Aorta (tissue), 5 donors: ENCODE measurements around the gene IL17RE. TPM values are rescaled to one million over a fixed set of nuclear protein-coding genes. Genes with fewer than 3 reads are reported as not detected.
A peak's percentile ranks its signal among the peaks of the same experiment; 100 is the strongest.

ENCODE experiments used
- ATAC-seq: fragments of 200-7000 bp; cut with Tn5 transposase; one replicate; pipeline ENCODE4 v1.9.1; 2022; ENCODE audit warnings: moderate library complexity; ENCODE audit not compliant: low FRiP score
- DNase-seq, 2 donors: peaks; one replicate each; pipeline ENCODE4 v3.0.0-alpha.2; 2020
- H3K27ac ChIP-seq, 2 donors: one replicate each; pipeline ENCODE4 v1.5.1; 2013; ENCODE audit warnings: low read length in 2 of 2, mild to moderate bottlenecking in 2 of 2, moderate library complexity in 2 of 2, control low read depth in 1 of 2, inconsistent platforms in 1 of 2, low read depth in 1 of 2
- H3K27me3 ChIP-seq, 2 donors: one replicate each; pipeline ENCODE4 v1.6.1; 2013; ENCODE audit warnings: control low read depth in 1 of 2, low read length in 1 of 2, mild to moderate bottlenecking in 1 of 2, moderate library complexity in 1 of 2; ENCODE audit not compliant: insufficient read depth in 2 of 2, control insufficient read depth in 1 of 2
- H3K36me3 ChIP-seq, 2 donors: one replicate each; pipeline ENCODE4 v1.6.1; 2013; ENCODE audit warnings: control low read depth in 1 of 2, low read length in 1 of 2, mild to moderate bottlenecking in 1 of 2; ENCODE audit not compliant: insufficient read depth in 2 of 2, control insufficient read depth in 1 of 2
- H3K4me1 ChIP-seq, 2 donors: one replicate each; pipeline ENCODE4 v1.6.1; 2013; ENCODE audit warnings: low read length in 2 of 2, control low read depth in 1 of 2, mild to moderate bottlenecking in 1 of 2, moderate library complexity in 1 of 2; ENCODE audit not compliant: insufficient read depth in 2 of 2, control insufficient read depth in 1 of 2
- H3K4me3 ChIP-seq, 2 donors: one replicate each; pipeline ENCODE4 v1.5.1; 2013; ENCODE audit warnings: low read length in 2 of 2, control low read depth in 1 of 2, mild to moderate bottlenecking in 1 of 2
- H3K9me3 ChIP-seq: one replicate; pipeline ENCODE4 v1.6.1; 2013; ENCODE audit warnings: mild to moderate bottlenecking, low read length; ENCODE audit not compliant: control insufficient read depth
- WGBS, 2 donors: extraction: QIAGEN DNeasy Blood & Tissue Kit; methylation state at CpG; one replicate each; pipeline ENCODE4 v1.1.7; 2013; 5-methylcytosine and 5-hydroxymethylcytosine counted together
- intact Hi-C, 2 donors: fragments of 100-400 bp; cut with DNase I; formaldehyde crosslinking; loops; one replicate each; pipeline versions ENCODE4 v1.14.2 to v1.15.0; 2022
- polyA plus RNA-seq, 2 donors: library from polyadenylated mRNA; stranded (reverse); fragments of 200-250 nt; gene quantifications; one replicate each; pipeline ENCODE4 v1.2.3, GENCODE V29; 2013
- total RNA-seq, 2 donors: library from RNA; stranded (reverse); fragmentation: NEBNext Ultra II Directional; extraction: Animal tissue kit (Norgen Biotek cat#: 25700); gene quantifications; one replicate each; pipeline ENCODE4 v1.2.1, GENCODE V29; 2021
- donor health status: healthy with polysubstance abuse.
- donor health status: Bipolar disorder and iron deficiency.
- donor health status: DM: no; HTN: no; CAD: no.
- donor health status: DM: no; HTN: no; CAD: no.
- donor health status: DM: yes; HTN: yes; CAD: no.

IL17RE gene
- total and polyA plus RNA-seq, 4 donors = 7.0 to 14.5 (median 12.3) TPM

DNA sequence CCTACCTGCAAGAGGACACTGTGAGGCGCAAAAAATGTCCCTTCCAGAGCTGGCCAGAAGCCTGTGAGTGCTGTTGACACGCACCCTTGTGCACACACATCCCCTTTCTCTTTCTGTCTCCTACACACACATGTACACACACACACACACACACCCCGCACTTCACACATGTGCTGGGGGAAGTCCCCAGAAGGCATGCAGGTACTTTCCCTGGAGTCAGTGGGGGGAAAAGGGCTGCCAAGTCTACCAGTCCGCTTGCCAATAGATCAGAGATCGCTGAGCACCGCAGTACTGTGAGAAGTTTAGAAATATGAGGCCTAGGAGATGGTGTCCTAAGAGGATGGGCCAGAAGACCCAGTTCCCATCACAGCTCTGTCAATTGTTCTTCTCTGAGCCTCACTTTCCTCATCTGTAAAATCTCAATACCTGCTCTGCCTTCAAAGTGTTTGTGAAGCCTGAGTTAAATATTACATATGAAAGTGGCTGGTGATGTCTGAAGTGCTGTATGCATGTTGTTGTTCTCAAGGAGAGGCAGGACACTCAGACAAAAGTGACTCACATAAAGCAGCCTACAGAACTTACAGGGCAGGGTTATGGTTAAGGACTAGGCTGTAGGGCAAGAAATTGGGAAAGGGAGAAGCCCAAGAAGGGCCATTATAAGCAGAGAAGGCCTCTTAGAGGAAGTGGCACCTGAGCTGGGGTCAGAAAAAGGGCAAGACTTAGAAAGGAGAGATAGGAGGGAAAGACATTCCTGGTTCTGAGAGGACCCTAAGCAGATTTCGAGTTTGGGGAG is 6.8 kb downstream of the IL17RE start:
- WGBS, 2 donors = 89 to 90% methylated on average over 7 of the region's 7 CpGs
- H3K36me3 ChIP-seq = no peaks in the 10 kb centered on the region
- H3K27ac ChIP-seq = no peak overlapping the region
- no peaks in the 10 kb centered on the region for H3K9me3 ChIP-seq
- intact Hi-C loops = no loop called here
- no peaks in the 10 kb centered on the region for H3K4me1 ChIP-seq
- no peaks in the 10 kb centered on the region for H3K27me3 ChIP-seq
- peak; percentile 14 for ATAC-seq
- DNase-seq = peak in 1 of 2 donors; percentile 22
- H3K4me3 ChIP-seq = no peak overlapping the region

- Histone ChIP-seq H3K9me3 (no peaks in the 10 kb centered on the region), H3K36me3 (no peaks in the 10 kb centered on the region), H3K27ac (no peak overlapping the region), H3K4me1 (no peaks in the 10 kb centered on the region), H3K4me3 (no peak overlapping the region), H3K27me3 (no peaks in the 10 kb centered on the region)
- ATAC-seq = no peak
- whole genome bisulfite sequencing, 2 donors = 89 to 92% methylated on average over 8 of the region's 8 CpGs
- intact Hi-C loops = no loop called here
- DNase-seq = peak in 1 of 2 donors; percentile 57
Observed at GRCh38 chr3:9911863-9912262, 9.2 kb downstream of the IL17RE start.

GRCh38 chr3:9912294-9912935 is 9.8 kb downstream of the IL17RE start:
- H3K27me3 ChIP-seq = no peaks in the 10 kb centered on the region
- 88 to 93% methylated on average over 7 of the region's 7 CpGs for WGBS, 2 donors
- H3K4me1 ChIP-seq = no peaks in the 10 kb centered on the region
- intact Hi-C loops = no loop called here
- no peak overlapping the region for H3K27ac ChIP-seq
- no peak for ATAC-seq
- H3K4me3 ChIP-seq = no peak overlapping the region
- DNase-seq = peak in 1 of 2 donors; percentile 27
- no peaks in the 10 kb centered on the region for H3K36me3 ChIP-seq
- no peaks in the 10 kb centered on the region for H3K9me3 ChIP-seq

- no peak for ATAC-seq
Observed at GRCh38 chr3:9913601-9914000, 11.0 kb downstream of the IL17RE start.

GRCh38 chr3:9914011-9914410 is 11.4 kb downstream of the IL17RE start:
- Histone ChIP-seq H3K4me3 (no peak overlapping the region), H3K27me3 (no peaks in the 10 kb centered on the region), H3K36me3 (no peaks in the 10 kb centered on the region), H3K4me1 (no peaks in the 10 kb centered on the region), H3K9me3 (no peaks in the 10 kb centered on the region), H3K27ac (no peak overlapping the region)
- DNase-seq (peak in 1 of 2 donors; percentile 43), ATAC-seq (no peak)
- intact Hi-C loops = loop anchor here in 1 of 2 donors (2.0 kb wide), 1 partner anchor 23 kb away; the partner anchor contains the start of gene JAGN1
- 5 to 7% methylated on average over 1 of the region's 1 CpG for WGBS, 2 donors

More at GRCh38 chr3:9913601-9914000, 11.0 kb downstream of the IL17RE start:
- Histone ChIP-seq H3K4me1 (no peaks in the 10 kb centered on the region), H3K36me3 (no peaks in the 10 kb centered on the region), H3K9me3 (no peaks in the 10 kb centered on the region), H3K27ac (no peak overlapping the region), H3K4me3 (no peak overlapping the region), H3K27me3 (no peaks in the 10 kb centered on the region)
- DNase-seq = peak in 1 of 2 donors; percentile 44
- 36 to 40% methylated on average over 5 of the region's 5 CpGs for WGBS, 2 donors
- intact Hi-C loops = no loop called here

GRCh38 chr3:9914559-9915253 is 12.1 kb downstream of the IL17RE start:
- H3K9me3 ChIP-seq = no peaks in the 10 kb centered on the region
- DNase-seq = peak in 1 of 2 donors; percentile 68
- no peak overlapping the region for H3K27ac ChIP-seq
- no peak for ATAC-seq
- no peaks in the 10 kb centered on the region for H3K27me3 ChIP-seq
- 15 to 23% methylated on average over 15 of the region's 15 CpGs for WGBS, 2 donors
- intact Hi-C loops = loop anchor here (2.0 to 5.0 kb wide), 2 partner anchors 24 to 72 kb away; partner anchors contain the start of genes RPUSD3 (in 2 of the 2) and JAGN1 (in 1 of the 2)
- H3K36me3 ChIP-seq = no peaks in the 10 kb centered on the region
- H3K4me3 ChIP-seq = peak overlapping the region in 1 of 2 donors; percentile 44
- H3K4me1 ChIP-seq = no peaks in the 10 kb centered on the region

GRCh38 chr3:9915254-9916141 is 12.8 kb downstream of the IL17RE start:
- Histone ChIP-seq H3K27ac (peak overlapping the region; percentile 46 to 81), H3K4me3 (peak overlapping the region; percentile 44 to 52), H3K9me3 (no peaks in the 10 kb centered on the region), H3K4me1 (no peaks in the 10 kb centered on the region), H3K36me3 (no peaks in the 10 kb centered on the region), H3K27me3 (no peaks in the 10 kb centered on the region)
- intact Hi-C loops = loop anchor here (2.0 to 5.0 kb wide), 2 partner anchors 25 to 73 kb away; partner anchors contain the start of genes RPUSD3 (in 2 of the 2) and JAGN1 (in 1 of the 2)
- DNase-seq = peak; percentile 85 to 90
- ATAC-seq = peak; percentile 75
- 0 to 1% methylated on average over 78 to 99 of the region's 99 CpGs for WGBS, 2 donors

DNA sequence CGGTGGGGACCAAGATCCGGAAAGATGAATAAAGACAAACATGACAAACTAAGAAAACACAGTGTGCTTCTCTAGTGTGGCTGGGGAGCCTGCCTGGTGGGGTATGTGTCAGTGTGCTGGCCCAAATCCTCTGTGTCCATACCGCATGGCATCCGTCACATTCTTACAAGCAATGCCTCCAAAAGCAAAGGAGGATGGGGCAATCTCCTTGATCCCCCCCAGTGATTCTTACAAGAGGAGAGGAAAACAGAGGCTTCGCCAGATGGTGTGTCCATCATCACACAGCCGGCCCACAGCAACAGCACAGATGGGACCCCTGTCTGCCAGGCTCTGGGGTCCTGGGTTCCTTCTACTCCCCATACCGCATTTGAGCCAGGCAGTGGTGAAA is 13.7 kb downstream of the IL17RE start:
- Histone ChIP-seq H3K9me3 (no peaks in the 10 kb centered on the region), H3K36me3 (no peaks in the 10 kb centered on the region), H3K27ac (peak overlapping the region; percentile 2 to 69), H3K4me3 (peak overlapping the region; percentile 2 to 71), H3K27me3 (no peaks in the 10 kb centered on the region), H3K4me1 (no peaks in the 10 kb centered on the region)
- DNase-seq (peak in 1 of 2 donors; percentile 77), ATAC-seq (no peak)
- 31% methylated on average over 6 to 7 of the region's 7 CpGs for WGBS, 2 donors
- intact Hi-C loops = loop anchor here (5.0 kb wide), 1 partner anchor 74 kb away; the partner anchor contains the start of gene RPUSD3 (in 2 of the 2)
